ENCODE measurements around the gene ZSWIM5. TPM values are rescaled to one million over a fixed set of nuclear protein-coding genes. Genes with fewer than 3 reads are reported as not detected.
"Not testable (repeated sequence)": the region's sequence is repeated elsewhere in the genome, so short reads cannot be mapped to it uniquely, and the experiment has no call there.

Gene ZSWIM5
- total RNA-seq, 1 donor, result 1.5 TPM

GRCh38 chr1:45101947-45102346 lies 104.5 kb downstream of the ZSWIM5 start:
- Histone ChIP-seq H3K4me3 (ENCODE audit: low read length) (no peak overlapping the region), H3K9me3 (ENCODE audit: low read depth, low read length) (no peaks in the 10 kb centered on the region), H3K27me3 (ENCODE audit: insufficient read depth, low read length) (no peaks in the 10 kb centered on the region), H3K4me1 (ENCODE audit: insufficient read depth, low read length) (no peaks in the 10 kb centered on the region)

DNA sequence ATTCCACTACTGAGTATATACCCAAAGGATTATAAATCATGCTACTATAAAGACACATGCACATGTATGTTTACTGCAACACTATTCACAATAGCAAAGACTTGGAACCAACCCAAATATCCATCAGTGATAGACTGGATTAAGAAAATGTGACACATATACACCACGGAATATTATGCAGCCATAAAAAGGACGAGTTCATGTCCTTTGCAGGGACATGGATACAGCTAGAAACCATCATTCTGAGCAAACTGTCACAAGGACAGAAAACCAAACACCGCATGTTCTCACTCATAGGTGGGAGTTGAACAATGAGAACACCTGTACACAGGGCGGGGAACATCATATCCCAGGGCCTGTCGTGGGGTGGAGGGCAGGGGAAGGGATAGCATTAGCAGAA lies 104.9 kb downstream of the ZSWIM5 start:
- not testable (repeated sequence) for H3K27me3 ChIP-seq (ENCODE audit: insufficient read depth, low read length); H3K4me3 ChIP-seq (ENCODE audit: low read length); H3K9me3 ChIP-seq (ENCODE audit: low read depth, low read length); H3K4me1 ChIP-seq (ENCODE audit: insufficient read depth, low read length)

DNA sequence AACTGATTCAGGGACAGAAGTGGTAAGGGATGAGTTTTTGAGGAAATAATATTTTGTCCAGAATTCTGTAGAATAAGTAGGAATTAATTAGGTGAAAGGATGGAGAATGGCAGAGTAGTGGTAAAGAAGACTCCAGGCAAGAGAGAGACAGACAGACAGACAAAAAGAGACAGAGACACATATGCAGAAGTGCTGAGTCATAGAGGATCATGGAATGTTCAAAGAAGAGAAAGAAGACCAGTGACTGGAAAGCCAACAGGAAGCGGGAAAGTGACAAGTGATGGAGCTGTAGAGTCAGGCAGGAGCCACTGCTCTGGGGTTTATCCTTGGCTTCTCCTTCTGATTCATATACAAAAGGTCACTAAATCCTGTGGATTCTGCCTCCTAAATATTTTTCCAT lies 108.5 kb downstream of the ZSWIM5 start:
- H3K9me3 ChIP-seq (ENCODE audit: low read depth, low read length), result no peaks in the 10 kb centered on the region
- H3K27me3 ChIP-seq (ENCODE audit: insufficient read depth, low read length), result no peaks in the 10 kb centered on the region
- H3K4me1 ChIP-seq (ENCODE audit: insufficient read depth, low read length), result no peaks in the 10 kb centered on the region
- H3K4me3 ChIP-seq (ENCODE audit: low read length), result no peak overlapping the region

DNA sequence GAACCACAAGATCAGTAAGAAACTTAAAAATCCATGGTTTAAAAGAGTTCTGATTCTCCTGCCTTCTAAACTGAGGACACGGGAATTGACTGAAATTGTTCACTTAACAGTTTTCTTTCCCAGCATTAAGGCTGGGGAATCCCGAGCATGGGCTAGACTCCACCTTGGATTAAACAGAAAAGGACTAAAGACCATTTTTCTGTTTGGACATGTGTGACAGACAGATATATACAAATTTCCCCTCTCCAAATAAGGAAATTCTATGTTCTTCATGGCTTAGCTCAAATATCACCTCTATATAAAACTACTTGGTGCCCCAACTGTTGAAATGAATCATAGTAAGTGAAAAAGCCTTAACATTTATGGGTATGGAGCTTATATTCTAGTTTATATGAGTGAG lies 109.3 kb downstream of the ZSWIM5 start:
- Histone ChIP-seq H3K4me1 (ENCODE audit: insufficient read depth, low read length) (no peaks in the 10 kb centered on the region), H3K27me3 (ENCODE audit: insufficient read depth, low read length) (no peaks in the 10 kb centered on the region), H3K4me3 (ENCODE audit: low read length) (no peak overlapping the region), H3K9me3 (ENCODE audit: low read depth, low read length) (no peaks in the 10 kb centered on the region)

DNA sequence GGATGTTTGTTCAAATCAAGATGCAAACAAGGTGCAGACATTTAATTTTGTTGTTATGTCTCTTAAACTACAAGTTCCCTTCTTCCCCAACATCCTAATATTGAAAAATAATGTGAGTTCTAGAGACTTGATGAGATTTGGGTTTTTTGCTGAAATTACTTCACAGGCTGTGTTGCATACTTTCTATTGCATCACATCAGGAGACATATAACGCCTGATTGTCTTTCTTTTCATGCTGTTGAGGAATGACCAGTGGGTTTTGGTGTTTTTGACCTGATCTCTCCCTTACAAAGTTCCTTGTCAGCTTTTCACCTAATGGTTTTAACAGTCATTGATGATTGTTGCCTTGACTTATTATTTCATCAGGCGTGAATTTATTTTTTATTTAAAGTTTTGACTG lies 111.0 kb downstream of the ZSWIM5 start:
- Histone ChIP-seq H3K27me3 (ENCODE audit: insufficient read depth, low read length) (no peaks in the 10 kb centered on the region), H3K4me3 (ENCODE audit: low read length) (no peak overlapping the region), H3K4me1 (ENCODE audit: insufficient read depth, low read length) (no peaks in the 10 kb centered on the region), H3K9me3 (ENCODE audit: low read depth, low read length) (no peaks in the 10 kb centered on the region)

GRCh38 chr1:45094371-45094770 lies 112.0 kb downstream of the ZSWIM5 start:
- not testable (repeated sequence) for H3K27me3 ChIP-seq (ENCODE audit: insufficient read depth, low read length); H3K4me3 ChIP-seq (ENCODE audit: low read length); H3K9me3 ChIP-seq (ENCODE audit: low read depth, low read length); H3K4me1 ChIP-seq (ENCODE audit: insufficient read depth, low read length)

DNA sequence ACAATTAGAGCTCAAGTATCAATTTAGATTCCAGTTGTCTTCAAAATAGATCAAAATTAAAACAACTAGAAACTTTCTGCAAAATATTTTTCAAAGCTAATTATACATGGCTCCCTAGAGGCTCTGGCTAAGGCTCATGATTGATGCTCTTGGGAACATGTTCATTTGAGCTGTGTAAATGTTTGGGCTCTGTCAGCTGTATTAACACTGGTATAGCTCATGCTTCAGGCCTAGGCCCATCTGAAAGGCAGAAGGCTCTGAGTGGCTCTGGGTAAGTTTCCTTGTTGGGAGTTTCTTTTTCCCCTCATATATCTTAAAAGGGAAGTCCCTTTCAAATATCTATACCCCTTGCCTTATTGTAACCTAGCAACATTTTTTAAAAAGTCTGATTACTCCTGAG lies 113.1 kb downstream of the ZSWIM5 start:
- Histone ChIP-seq H3K4me3 (ENCODE audit: low read length) (no peak overlapping the region), H3K27me3 (ENCODE audit: insufficient read depth, low read length) (no peaks in the 10 kb centered on the region), H3K4me1 (ENCODE audit: insufficient read depth, low read length) (no peaks in the 10 kb centered on the region), H3K9me3 (ENCODE audit: low read depth, low read length) (no peaks in the 10 kb centered on the region)

- Histone ChIP-seq H3K4me1 (ENCODE audit: insufficient read depth, low read length) (no peaks in the 10 kb centered on the region), H3K9me3 (ENCODE audit: low read depth, low read length) (no peaks in the 10 kb centered on the region), H3K4me3 (ENCODE audit: low read length) (no peak overlapping the region), H3K27me3 (ENCODE audit: insufficient read depth, low read length) (no peaks in the 10 kb centered on the region)
Measured at GRCh38 chr1:45089711-45090110, 116.7 kb downstream of the ZSWIM5 start.

DNA sequence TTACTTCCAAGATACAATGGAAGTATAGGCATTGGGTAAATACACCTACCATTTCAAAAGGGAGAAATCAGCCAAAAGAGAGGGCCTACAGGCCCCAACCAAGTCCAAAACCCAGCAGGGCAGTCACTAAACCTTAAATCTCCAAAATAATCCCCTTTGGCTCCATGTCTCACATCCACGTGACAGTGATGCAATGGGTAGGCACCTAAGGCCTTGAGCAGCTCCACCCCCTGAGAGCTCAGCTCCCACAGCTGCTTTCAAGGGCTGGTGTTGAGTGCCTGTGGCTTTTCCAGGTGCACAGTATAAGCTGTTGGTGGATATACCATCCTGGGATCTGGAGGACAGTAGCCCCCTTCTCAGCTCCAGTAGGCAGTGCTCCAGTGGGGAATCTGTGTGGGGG lies 121.8 kb downstream of the ZSWIM5 start:
- H3K4me1 ChIP-seq (ENCODE audit: insufficient read depth, low read length), result no peaks in the 10 kb centered on the region
- no peaks in the 10 kb centered on the region for H3K9me3 ChIP-seq (ENCODE audit: low read depth, low read length)
- no peaks in the 10 kb centered on the region for H3K27me3 ChIP-seq (ENCODE audit: insufficient read depth, low read length)
- H3K4me3 ChIP-seq (ENCODE audit: low read length), result no peak overlapping the region

GRCh38 chr1:45079533-45079932 lies 126.9 kb downstream of the ZSWIM5 start:
- no peaks in the 10 kb centered on the region for H3K9me3 ChIP-seq (ENCODE audit: low read depth, low read length)
- H3K27me3 ChIP-seq (ENCODE audit: insufficient read depth, low read length), result no peaks in the 10 kb centered on the region

GRCh38 chr1:45076959-45077358 lies 129.4 kb downstream of the ZSWIM5 start:
- not testable (repeated sequence) for H3K4me1 ChIP-seq (ENCODE audit: insufficient read depth, low read length); H3K27me3 ChIP-seq (ENCODE audit: insufficient read depth, low read length); H3K4me3 ChIP-seq (ENCODE audit: low read length); H3K9me3 ChIP-seq (ENCODE audit: low read depth, low read length)

More at GRCh38 chr1:45079533-45079932, 126.9 kb downstream of the ZSWIM5 start:
- no peak overlapping the region for H3K4me3 ChIP-seq (ENCODE audit: low read length)
- no peaks in the 10 kb centered on the region for H3K4me1 ChIP-seq (ENCODE audit: insufficient read depth, low read length)

DNA sequence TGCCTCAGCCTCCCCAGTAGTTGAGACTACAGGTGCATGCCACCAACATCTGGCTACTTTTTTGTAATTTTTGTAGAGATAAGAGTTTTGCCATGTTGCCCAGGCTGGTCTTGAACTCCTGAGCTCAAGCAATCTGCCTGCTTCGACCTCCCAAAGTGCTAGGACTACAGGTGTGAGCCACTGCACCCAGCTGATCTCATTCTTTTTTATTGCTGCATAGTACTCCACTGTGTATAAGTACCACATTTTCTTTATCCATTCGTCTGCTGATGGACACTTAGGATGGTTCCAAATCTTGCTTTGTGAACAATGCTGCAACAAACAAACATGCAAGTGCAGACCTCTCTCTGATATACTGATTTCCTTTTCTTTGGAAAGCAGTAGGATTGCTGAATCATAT lies 134.8 kb downstream of the ZSWIM5 start:
- H3K4me3 ChIP-seq (ENCODE audit: low read length), result no peak overlapping the region
- no peaks in the 10 kb centered on the region for H3K9me3 ChIP-seq (ENCODE audit: low read depth, low read length)
- peaks cover 2% of the 10 kb centered on the region for H3K27me3 ChIP-seq (ENCODE audit: insufficient read depth, low read length)
- H3K4me1 ChIP-seq (ENCODE audit: insufficient read depth, low read length), result no peaks in the 10 kb centered on the region

DNA sequence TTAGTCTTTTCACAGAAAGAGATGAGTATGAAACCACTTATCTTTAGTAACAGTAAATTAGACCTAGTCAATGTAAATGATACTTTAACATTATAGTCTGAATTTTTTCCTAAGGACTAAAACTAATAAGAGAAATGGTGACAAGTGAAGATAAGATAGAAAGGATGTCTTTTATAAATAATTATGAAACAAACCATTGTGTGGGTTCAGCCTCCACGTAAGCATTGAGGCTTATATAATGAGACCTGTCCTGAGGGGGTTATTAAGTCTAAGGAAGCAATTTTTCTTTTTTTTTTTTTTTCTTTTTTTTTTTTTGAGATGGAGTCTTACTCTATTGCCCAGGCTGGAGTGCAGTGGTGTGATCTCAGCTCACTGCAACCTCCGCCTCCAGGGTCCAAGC lies 138.6 kb downstream of the ZSWIM5 start:
- Histone ChIP-seq H3K4me1 (ENCODE audit: insufficient read depth, low read length) (no peaks in the 10 kb centered on the region), H3K4me3 (ENCODE audit: low read length) (no peak overlapping the region), H3K27me3 (ENCODE audit: insufficient read depth, low read length) (no peaks in the 10 kb centered on the region)

GRCh38 chr1:45065083-45065482 lies 141.3 kb downstream of the ZSWIM5 start:
- no peaks in the 10 kb centered on the region for H3K4me1 ChIP-seq (ENCODE audit: insufficient read depth, low read length)
- H3K27me3 ChIP-seq (ENCODE audit: insufficient read depth, low read length), result no peaks in the 10 kb centered on the region
- H3K4me3 ChIP-seq (ENCODE audit: low read length), result no peak overlapping the region
- no peaks in the 10 kb centered on the region for H3K9me3 ChIP-seq (ENCODE audit: low read depth, low read length)

More for the DNA sequence above, 138.6 kb downstream of the ZSWIM5 start:
- H3K9me3 ChIP-seq (ENCODE audit: low read depth, low read length), result no peaks in the 10 kb centered on the region

- not testable (repeated sequence) for H3K27me3 ChIP-seq (ENCODE audit: insufficient read depth, low read length); H3K9me3 ChIP-seq (ENCODE audit: low read depth, low read length); H3K4me3 ChIP-seq (ENCODE audit: low read length); H3K4me1 ChIP-seq (ENCODE audit: insufficient read depth, low read length)
Measured at GRCh38 chr1:45062463-45062862, 143.9 kb downstream of the ZSWIM5 start.

DNA sequence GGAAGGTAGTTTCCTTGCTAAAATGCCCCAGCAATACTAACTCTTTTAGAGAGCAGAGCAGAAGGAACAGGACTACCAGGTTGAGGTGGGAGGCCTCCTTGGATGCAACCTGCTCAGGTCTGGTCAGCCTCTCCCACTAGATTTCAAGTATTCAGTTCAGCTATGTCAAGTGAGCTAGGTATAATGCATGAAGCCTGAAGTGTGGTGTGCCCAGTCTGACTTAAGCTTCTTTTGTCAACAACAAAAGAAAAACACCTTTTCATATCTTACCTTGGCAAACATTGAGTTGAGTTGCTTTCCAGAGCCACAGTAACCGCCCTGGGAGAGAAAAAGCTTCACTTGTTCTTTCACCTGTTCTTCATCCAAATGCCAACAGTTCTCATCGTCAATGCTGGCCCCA lies 146.6 kb downstream of the ZSWIM5 start:
- H3K9me3 ChIP-seq (ENCODE audit: low read depth, low read length), result no peaks in the 10 kb centered on the region
- no peak overlapping the region for H3K4me3 ChIP-seq (ENCODE audit: low read length)
- H3K4me1 ChIP-seq (ENCODE audit: insufficient read depth, low read length), result no peaks in the 10 kb centered on the region
- H3K27me3 ChIP-seq (ENCODE audit: insufficient read depth, low read length), result no peaks in the 10 kb centered on the region

DNA sequence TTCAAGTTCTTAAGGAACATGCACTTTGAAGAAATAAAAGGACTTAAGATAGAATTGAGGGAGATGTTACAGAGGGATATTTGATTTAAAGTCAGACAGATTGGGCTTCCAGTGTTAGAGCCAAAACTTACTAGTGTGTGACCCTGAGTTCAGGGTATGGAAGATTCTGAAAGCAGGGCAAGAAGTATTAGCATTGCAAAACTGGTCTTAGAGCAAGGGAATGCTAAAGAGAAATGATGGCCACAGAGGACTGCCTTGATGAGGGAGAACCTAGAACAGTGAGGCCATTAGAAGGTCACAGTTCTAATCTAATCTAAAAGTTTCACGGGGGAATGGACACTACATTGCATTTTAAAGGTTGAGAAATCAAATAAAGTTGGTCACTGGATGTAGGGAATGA lies 148.9 kb downstream of the ZSWIM5 start:
- Histone ChIP-seq H3K27me3 (ENCODE audit: insufficient read depth, low read length) (no peaks in the 10 kb centered on the region), H3K9me3 (ENCODE audit: low read depth, low read length) (no peaks in the 10 kb centered on the region), H3K4me1 (ENCODE audit: insufficient read depth, low read length) (peaks cover 4% of the 10 kb centered on the region), H3K4me3 (ENCODE audit: low read length) (no peak overlapping the region)

Data from mononuclear cell (primary cell).